K562 (cell line): Measurements from ENCODE around the gene TMF1. TPM values are rescaled to one million over a fixed set of nuclear protein-coding genes. Genes with fewer than 3 reads are reported as not detected.

Experiments
- ADNP ChIP-seq: fragments of 200-800 bp; sonication (Bioruptor generic); IDR thresholded peaks from 2 replicates; pipeline ENCODE4 v1.6.1; 2016; ENCODE audit warnings: missing genetic modification characterization, missing compliant biosample characterization
- BRCA1 ChIP-seq, 2 experiments: fragments of 450-650 bp in 1 of 2; sonication (generic) in 1 of 2; formaldehyde crosslinking in 1 of 2; IDR thresholded peaks; 2 replicates each; pipeline versions ENCODE4 v1.5.0 to v1.6.1; 2017 to 2020; ENCODE audit warnings: mild to moderate bottlenecking in 1 of 2, missing genetic modification reagents in 1 of 2
- CAMTA2 ChIP-seq: fragments of 250-450 bp; sonication (Bioruptor Pico); conservative IDR thresholded peaks from 2 replicates; pipeline ENCODE4 v1.5.1; 2022
- EP300 ChIP-seq: IDR thresholded peaks from 2 replicates; pipeline ENCODE4 v1.6.1; 2012; ENCODE audit warnings: low read length, improper control_type of control experiment
- HLTF ChIP-seq: fragments of 450-650 bp; IDR thresholded peaks from 2 replicates; pipeline ENCODE4 v1.6.1; 2016
- IRF9 ChIP-seq: fragments of 450-650 bp; IDR thresholded peaks from 2 replicates; pipeline ENCODE4 v1.6.1; 2016; ENCODE audit warnings: missing biosample characterization, missing genetic modification characterization
- KAT2B ChIP-seq: IDR thresholded peaks from one replicate; pipeline ENCODE4 v1.6.1; 2012; ENCODE audit warnings: low read depth, mild to moderate bottlenecking, control low read depth, inconsistent platforms, low read length, moderate library complexity
- MCM7 ChIP-seq, 2 experiments: fragments of 450-650 bp; IDR thresholded peaks; 2 replicates each; pipeline ENCODE4 v1.6.1; 2016 to 2018
- MLLT1 ChIP-seq, 2 experiments: fragments of 450-650 bp; IDR thresholded peaks; 2 replicates each; pipeline ENCODE4 v1.6.1; 2016
- NELFE ChIP-seq: IDR thresholded peaks from 2 replicates; pipeline ENCODE4 v1.6.1; 2011; ENCODE audit warnings: mild to moderate bottlenecking; ENCODE audit not compliant: insufficient read depth, insufficient read length
- NRF1 ChIP-seq, 2 experiments: fragments of 450-650 bp; IDR thresholded peaks in 1 of 2; conservative IDR thresholded peaks in 1 of 2; 2 replicates each; pipeline ENCODE4 v1.6.1; 2014; ENCODE audit warnings: mild to moderate bottlenecking in 2 of 2
- PRMT5 ChIP-seq: sonication (generic); formaldehyde crosslinking; IDR thresholded peaks from 2 replicates; pipeline ENCODE4 v1.5.0; 2020; ENCODE audit warnings: missing genetic modification reagents
- TAF1 ChIP-seq: IDR thresholded peaks from 2 replicates; pipeline ENCODE4 v1.6.1; 2011; ENCODE audit warnings: mild to moderate bottlenecking, low read length, moderate library complexity; ENCODE audit not compliant: insufficient read depth, control insufficient read depth, severe bottlenecking; ENCODE audit errors: extremely low read depth
- THAP12 ChIP-seq: fragments of 250-450 bp; sonication (Bioruptor Pico); IDR thresholded peaks from 2 replicates; pipeline ENCODE4 v1.9.0; 2021; ENCODE audit warnings: mild to moderate bottlenecking, inconsistent platforms
- VEZF1 ChIP-seq: fragments of 200-800 bp; sonication (Bioruptor generic); IDR thresholded peaks from 2 replicates; pipeline ENCODE4 v1.6.1; 2017; ENCODE audit warnings: missing genetic modification characterization, missing compliant biosample characterization
- ZBTB12 ChIP-seq: fragments of 250-450 bp; sonication (Bioruptor Pico); IDR thresholded peaks from 2 replicates; pipeline ENCODE4 v1.4.0; 2020
- ZBTB26 ChIP-seq: fragments of 450-650 bp; formaldehyde crosslinking; IDR thresholded peaks from 2 replicates; pipeline ENCODE4 v1.4.0; 2022; ENCODE audit warnings: missing genetic modification characterization
- ZNF174 ChIP-seq: fragments of 250-450 bp; sonication (Bioruptor Pico); IDR thresholded peaks from 2 replicates; pipeline ENCODE4 v1.4.0; 2020; ENCODE audit warnings: mild to moderate bottlenecking
- ZNF384 ChIP-seq: IDR thresholded peaks from 2 replicates; pipeline ENCODE4 v1.6.1; 2012; ENCODE audit warnings: low read depth, low read length, improper control_type of control experiment
- ZNF41 ChIP-seq: fragments of 250-450 bp; sonication (Bioruptor Pico); conservative IDR thresholded peaks from 2 replicates; pipeline ENCODE4 v1.4.0; 2020; ENCODE audit warnings: mild to moderate bottlenecking
- polyA plus RNA-seq, 8 experiments: library from polyadenylated mRNA; depleted of rRNA in 4 of 8; stranded (reverse) in 5 of 8; unstranded in 3 of 8; fragments of >200 nt; fragmentation: Nextera tagmentation in 2 of 8; fragmentation: Illumina TruSeq in 1 of 8; extraction: Ambion mirVana in 2 of 8; extraction: Trizol in 1 of 8; gene quantifications; 2 replicates each; pipeline versions ENCODE4 v1.2.1 to v1.2.3, GENCODE V29; 2011 to 2014; ENCODE audit warnings: inconsistent platforms in 1 of 8, missing spikeins in 1 of 8
- total RNA-seq, 7 experiments: library from RNA; depleted of rRNA in 6 of 7; stranded (reverse); fragments of >200 nt in 6 of 7; fragmentation: Illumina TruSeq in 2 of 7; extraction: Trizol in 2 of 7; gene quantifications; 2 replicates each; pipeline versions ENCODE4 v1.2.1 to v1.2.3, GENCODE V29; 2011 to 2021; ENCODE audit warnings: low replicate concordance in 1 of 7

Gene TMF1
- total and polyA plus RNA-seq, 9 of the 15 experiments (the other 6 are each of a cell fraction or from before 2014, with no cell fraction given) = 3.1 to 13.9 (median 10.3) TPM

- no peak for TF ChIP-seq ZBTB12 (CRISPR knock-in tag)
- no peak for TF ChIP-seq MLLT1 (IDR thresholded peaks at IDR 0.05)
- TF ChIP-seq ZBTB26 (CRISPR knock-in tag) = no peak
- no peak for TF ChIP-seq THAP12 (CRISPR knock-in tag)
- no peak for TF ChIP-seq MCM7 (IDR thresholded peaks at IDR 0.05)
- peak; percentile 80 for TF ChIP-seq VEZF1 (CRISPR knock-in tag)
- no peak for TF ChIP-seq EP300
- TF ChIP-seq NRF1 (conservative IDR thresholded peaks at IDR 0.05 in 1 of 2, IDR thresholded peaks at IDR 0.05 in 1 of 2) = no peak
- TF ChIP-seq TAF1 = peak; percentile 98
- no peak for TF ChIP-seq KAT2B
- TF ChIP-seq ZNF174 (CRISPR knock-in tag) = no peak
- no peak for TF ChIP-seq ADNP (tag)
- no peak for TF ChIP-seq BRCA1 (IDR thresholded peaks at IDR 0.05)
- no peak for TF ChIP-seq BRCA1 (CRISPR knock-in tag; IDR thresholded peaks at IDR 0.05)
- no peak for TF ChIP-seq CAMTA2 (CRISPR knock-in tag)
- no peak for TF ChIP-seq IRF9 (tag)
- no peak for TF ChIP-seq ZNF41 (CRISPR knock-in tag)
- TF ChIP-seq NELFE = no peak
- no peak for TF ChIP-seq PRMT5
- TF ChIP-seq HLTF = no peak
- no peak for TF ChIP-seq ZNF384
Observed at GRCh38 chr3:69080233-69080920, 28.2 kb upstream of the TMF1 start, which contains the start of gene UBA3 (continued).
